GM12801 (cell line): ENCODE data around the gene ACO1.

Experiments
- CTCF ChIP-seq: IDR thresholded peaks from one replicate; pipeline ENCODE4 v1.5.1; 2011; ENCODE audit warnings: control low read depth; ENCODE audit not compliant: insufficient read length; ENCODE audit errors: extremely low read depth

The ACO1 gene

GRCh38 chr9:32434892-32435291 lies 50.4 kb downstream of the ACO1 start:
- no peak for TF ChIP-seq CTCF

- no peak for TF ChIP-seq CTCF
Measured at GRCh38 chr9:32441678-32442077, 57.2 kb downstream of the ACO1 start.

GRCh38 chr9:32442433-32442832 lies 58.0 kb downstream of the ACO1 start:
- TF ChIP-seq CTCF = no peak

GRCh38 chr9:32449969-32450368 lies 65.5 kb downstream of the ACO1 start:
- no peak for TF ChIP-seq CTCF

- no peak for TF ChIP-seq CTCF
Measured at GRCh38 chr9:32454280-32454679, 69.8 kb downstream of the ACO1 start.

- TF ChIP-seq CTCF = no peak
Measured at GRCh38 chr9:32455738-32456137, 71.3 kb downstream of the ACO1 start.

- no peak for TF ChIP-seq CTCF
Measured at GRCh38 chr9:32456564-32456963, 72.1 kb downstream of the ACO1 start.
